AG04450 (cell line): ENCODE data around the gene AHCY. TPM values are rescaled to one million over a fixed set of nuclear protein-coding genes. Genes with fewer than 3 reads are reported as not detected.
"Not testable (repeated sequence)": the region's sequence is repeated elsewhere in the genome, so short reads cannot be mapped to it uniquely, and the experiment has no call there.

Experiments used
- CTCF ChIA-PET: fragments of 300-600, 350-600 bp; formaldehyde crosslinking; extraction: SDS; loops from one replicate; lab custom pipeline; 2022; ENCODE audit warnings: antibody characterized with exemption, inconsistent platforms; lab: Charles Lee
- POLR2A ChIA-PET: fragments of 350-600 bp; formaldehyde crosslinking; extraction: SDS; loops from one replicate; lab custom pipeline; 2021; ENCODE audit warnings: antibody characterized with exemption, inconsistent platforms; lab: Yijun Ruan, JAX
- DNase-seq: peaks from one replicate; pipeline ENCODE4 v3.0.0-alpha.2; 2011; ENCODE audit warnings: low read depth, low spot score
- H3K27ac ChIP-seq: one replicate; pipeline ENCODE4 v1.5.1; 2012; ENCODE audit warnings: low read depth, low read length, control low read depth
- H3K27me3 ChIP-seq: one replicate; pipeline ENCODE4 v1.6.0; 2012; ENCODE audit warnings: low read length; ENCODE audit not compliant: control insufficient read depth, insufficient read depth
- H3K4me3 ChIP-seq: 2 replicates; pipeline ENCODE4 v1.5.1; 2011; ENCODE audit warnings: mild to moderate bottlenecking, low read depth, low read length, control low read depth
- H3K9me3 ChIP-seq: 2 replicates; pipeline ENCODE4 v1.5.1; 2012; ENCODE audit warnings: low read length; ENCODE audit not compliant: control insufficient read depth, insufficient read depth
- CTCF ChIP-seq: IDR thresholded peaks from 2 replicates; pipeline ENCODE4 v1.5.1; 2011; ENCODE audit warnings: low read depth, low read length, control low read depth, inconsistent platforms
- polyA plus RNA-seq: library from polyadenylated mRNA; depleted of rRNA; stranded (reverse); fragments of >200 nt; gene quantifications from 2 replicates; pipeline ENCODE4 v1.2.3, GENCODE V29; 2011

Gene AHCY
- polyA plus RNA-seq, 1 experiment = 101 TPM

- no peak for DNase-seq
- no peaks in the 10 kb centered on the region for H3K9me3 ChIP-seq
- H3K4me3 ChIP-seq = peak overlapping the region; percentile 20; the same call in 1 of the 2 replicates
- TF ChIP-seq CTCF = no peak
- H3K27ac ChIP-seq = peak overlapping the region; percentile 77
- POLR2A ChIA-PET = no interaction called here
- CTCF ChIA-PET = interaction anchor here (2.2 kb wide), 1 partner anchor 72 kb away, joined by 12 read pairs; no protein-coding TSS in a partner anchor
- H3K27me3 ChIP-seq = no peaks in the 10 kb centered on the region
These were observed 40.5 kb downstream of the AHCY start for GRCh38 chr20:34262488-34263288.

GRCh38 chr20:34260208-34260942, 42.8 kb downstream of the AHCY start:
- Histone ChIP-seq H3K4me3 (no peak overlapping the region), H3K27me3 (no peaks in the 10 kb centered on the region), H3K27ac (no peak overlapping the region), H3K9me3 (no peaks in the 10 kb centered on the region)
- TF ChIP-seq CTCF = no peak
- no peak for DNase-seq
- ChIA-PET CTCF (no interaction called here), POLR2A (no interaction called here)

- no peak for TF ChIP-seq CTCF
- Histone ChIP-seq H3K9me3 (no peaks in the 10 kb centered on the region), H3K27ac (no peak overlapping the region), H3K27me3 (no peaks in the 10 kb centered on the region), H3K4me3 (no peak overlapping the region)
- ChIA-PET POLR2A (interaction anchor here (0.7 kb wide), 2 partner anchors 8 to 458 kb away, joined by 4 to 5 read pairs; no protein-coding TSS in a partner anchor), CTCF (interaction anchor here (0.6 to 3.2 kb wide), 5 partner anchors 8 to 715 kb away, joined by 3 to 12 read pairs (median 4); no protein-coding TSS in a partner anchor)
- DNase-seq = no peak
These were observed 46.5 kb downstream of the AHCY start for GRCh38 chr20:34256629-34257124.

- H3K27ac ChIP-seq = no peak overlapping the region
- no peaks in the 10 kb centered on the region for H3K9me3 ChIP-seq
- H3K4me3 ChIP-seq = no peak overlapping the region
- H3K27me3 ChIP-seq = no peaks in the 10 kb centered on the region
- POLR2A ChIA-PET = no interaction called here
- DNase-seq = no peak
- TF ChIP-seq CTCF = no peak
- CTCF ChIA-PET = interaction anchor here (0.6 to 1.2 kb wide), 3 partner anchors 8 to 361 kb away, joined by 4 to 7 read pairs (median 6); no protein-coding TSS in a partner anchor
These were observed 48.2 kb downstream of the AHCY start for GRCh38 chr20:34254979-34255378.

- DNase-seq, CTCF ChIA-PET, POLR2A ChIA-PET: not testable (repeated sequence)
These were observed 50.6 kb downstream of the AHCY start for GRCh38 chr20:34252431-34253086.

More at GRCh38 chr20:34252431-34253086, 50.6 kb downstream of the AHCY start:
- H3K4me3 ChIP-seq, H3K27ac ChIP-seq, H3K9me3 ChIP-seq, H3K27me3 ChIP-seq: not testable (repeated sequence)
